ENCODE data around the gene ATRIP. TPM values are rescaled to one million over a fixed set of nuclear protein-coding genes. Genes with fewer than 3 reads are reported as not detected.

ATRIP gene
- total RNA-seq, 1 experiment from 2014 or later: 11.9 TPM

GRCh38 chr3:48493203-48493501, 46.6 kb downstream of the ATRIP start:
- ChIA-PET POLR2A (no interaction called here), CTCF (no interaction called here)
- no peaks in the 10 kb centered on the region for H3K27me3 ChIP-seq (ENCODE audit: control insufficient read depth, insufficient read depth, low read length)
- H3K27ac ChIP-seq (ENCODE audit: low read length): no peak overlapping the region
- H3K4me3 ChIP-seq (ENCODE audit: low read depth in 2 of 2, low read length in 2 of 2): no peak overlapping the region
- in situ Hi-C loops (cut with HindIII; ENCODE audit: low pct_unique_long_range_greater_than_20kb, low sequenced_read_pairs) (no loop called here), intact Hi-C loops (cut with micrococcal nuclease; ENCODE audit: unreplicated experiment) (no loop called here)
- no peaks in the 10 kb centered on the region for H3K36me3 ChIP-seq (ENCODE audit: control insufficient read depth, insufficient read depth, low read length)
- no peak for TF ChIP-seq SIN3A (IDR thresholded peaks at IDR 0.05; ENCODE audit: borderline replicate concordance, insufficient read depth, low read depth, low read length)
- no peak for TF ChIP-seq REST (IDR thresholded peaks at IDR 0.05; ENCODE audit: insufficient read depth in 1 of 2, low read depth in 2 of 2, low read length in 1 of 2)
- TF ChIP-seq POLR2AphosphoS5 (IDR thresholded peaks at IDR 0.05; ENCODE audit: low read depth, low read length): no peak
- no peak for TF ChIP-seq TCF7L2 (IDR thresholded peaks at IDR 0.05; ENCODE audit: low read depth, low read length)
- no peak for TF ChIP-seq CTCF (IDR thresholded peaks at IDR 0.05)
- DNase-seq (ENCODE audit: low read depth, low spot score) (no peak), ATAC-seq (no peak)
- H3K4me1 ChIP-seq (ENCODE audit: control insufficient read depth, insufficient read depth, low read length): no peaks in the 10 kb centered on the region
- no TSS peak for BruUV-seq (replicated peaks)
- H3K9me3 ChIP-seq (ENCODE audit: control insufficient read depth, insufficient read depth, low read depth, low read length): no peaks in the 10 kb centered on the region

GRCh38 chr3:48500656-48501055, 54.1 kb downstream of the ATRIP start:
- intact Hi-C loops (cut with micrococcal nuclease; ENCODE audit: unreplicated experiment) (no loop called here), in situ Hi-C loops (cut with HindIII; ENCODE audit: low pct_unique_long_range_greater_than_20kb, low sequenced_read_pairs) (no loop called here)
- Histone ChIP-seq H3K27me3 (ENCODE audit: control insufficient read depth, insufficient read depth, low read length) (no peaks in the 10 kb centered on the region), H3K4me1 (ENCODE audit: control insufficient read depth, insufficient read depth, low read length) (peaks cover 13% of the 10 kb centered on the region), H3K36me3 (ENCODE audit: control insufficient read depth, insufficient read depth, low read length) (no peaks in the 10 kb centered on the region), H3K9me3 (ENCODE audit: control insufficient read depth, insufficient read depth, low read depth, low read length) (no peaks in the 10 kb centered on the region), H3K27ac (ENCODE audit: low read length) (no peak overlapping the region), H3K4me3 (ENCODE audit: low read depth in 2 of 2, low read length in 2 of 2) (no peak overlapping the region)
- ATAC-seq: no peak
- ChIA-PET POLR2A (no interaction called here), CTCF (interaction anchor here (0.6 kb wide), 2 partner anchors 37 to 56 kb away, joined by 4 to 8 read pairs; partner anchors contain the start of gene PFKFB4)
- no peak for TF ChIP-seq TCF7L2 (IDR thresholded peaks at IDR 0.05; ENCODE audit: low read depth, low read length)
- no peak for TF ChIP-seq CTCF (IDR thresholded peaks at IDR 0.05)
- TF ChIP-seq SIN3A (IDR thresholded peaks at IDR 0.05; ENCODE audit: borderline replicate concordance, insufficient read depth, low read depth, low read length): no peak
- TF ChIP-seq POLR2AphosphoS5 (IDR thresholded peaks at IDR 0.05; ENCODE audit: low read depth, low read length): no peak
- no peak for TF ChIP-seq REST (IDR thresholded peaks at IDR 0.05; ENCODE audit: insufficient read depth in 1 of 2, low read depth in 2 of 2, low read length in 1 of 2)
- no TSS peak for BruUV-seq (replicated peaks)
- no peak for DNase-seq (ENCODE audit: low read depth, low spot score)

All from Panc1 (cell line).